Fibroblast of villous mesenchyme (primary cell): ENCODE results near the gene IL31. TPM values are rescaled to one million over a fixed set of nuclear protein-coding genes. Genes with fewer than 3 reads are reported as not detected.

Experiments used
- DNase-seq: peaks from one replicate; pipeline ENCODE4 v3.0.0-alpha.2; 2010; ENCODE audit warnings: low read depth
- H3K4me3 ChIP-seq: 2 replicates; pipeline ENCODE4 v1.5.1; 2011; ENCODE audit warnings: low read depth, mild to moderate bottlenecking, low read length
- small RNA-seq: library from RNA; depleted of rRNA; stranded (forward); fragments of <200 nt; gene quantifications from one replicate; pipeline ENCODE3, GENCODE V24; 2012
- total RNA-seq: library from RNA; depleted of rRNA; stranded (reverse); fragments of >200 nt; gene quantifications from 2 replicates; pipeline ENCODE4 v1.2.3, GENCODE V29; 2012
- TF ChIP-seq, protein P1 (sequence below): IDR thresholded peaks from 2 replicates; pipeline ENCODE4 v1.5.1; 2012; ENCODE audit warnings: low read depth, mild to moderate bottlenecking, low read length; ENCODE audit not compliant: insufficient read depth

The IL31 gene
- total RNA-seq, 1 donor = not detected

DNA sequence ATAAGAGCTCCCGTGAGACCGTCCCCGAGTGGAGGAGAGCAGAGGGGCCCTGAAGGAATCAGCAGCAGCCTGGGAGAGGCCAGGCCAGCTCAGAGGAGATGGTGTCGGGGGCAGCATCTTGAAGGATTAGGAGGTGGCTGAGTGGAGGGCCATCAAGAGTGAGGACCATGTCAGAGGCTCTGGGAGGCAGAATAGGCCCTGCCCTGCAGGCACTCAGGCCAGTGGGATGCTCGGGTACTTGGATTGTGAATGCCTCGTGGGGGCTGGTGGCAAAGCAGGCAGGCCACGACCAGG lies 47.7 kb downstream of the IL31 start:
- TF ChIP-seq, protein P1, sequence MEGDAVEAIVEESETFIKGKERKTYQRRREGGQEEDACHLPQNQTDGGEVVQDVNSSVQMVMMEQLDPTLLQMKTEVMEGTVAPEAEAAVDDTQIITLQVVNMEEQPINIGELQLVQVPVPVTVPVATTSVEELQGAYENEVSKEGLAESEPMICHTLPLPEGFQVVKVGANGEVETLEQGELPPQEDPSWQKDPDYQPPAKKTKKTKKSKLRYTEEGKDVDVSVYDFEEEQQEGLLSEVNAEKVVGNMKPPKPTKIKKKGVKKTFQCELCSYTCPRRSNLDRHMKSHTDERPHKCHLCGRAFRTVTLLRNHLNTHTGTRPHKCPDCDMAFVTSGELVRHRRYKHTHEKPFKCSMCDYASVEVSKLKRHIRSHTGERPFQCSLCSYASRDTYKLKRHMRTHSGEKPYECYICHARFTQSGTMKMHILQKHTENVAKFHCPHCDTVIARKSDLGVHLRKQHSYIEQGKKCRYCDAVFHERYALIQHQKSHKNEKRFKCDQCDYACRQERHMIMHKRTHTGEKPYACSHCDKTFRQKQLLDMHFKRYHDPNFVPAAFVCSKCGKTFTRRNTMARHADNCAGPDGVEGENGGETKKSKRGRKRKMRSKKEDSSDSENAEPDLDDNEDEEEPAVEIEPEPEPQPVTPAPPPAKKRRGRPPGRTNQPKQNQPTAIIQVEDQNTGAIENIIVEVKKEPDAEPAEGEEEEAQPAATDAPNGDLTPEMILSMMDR = no peak
- H3K4me3 ChIP-seq = no peak overlapping the region
- DNase-seq = no peak

DNA sequence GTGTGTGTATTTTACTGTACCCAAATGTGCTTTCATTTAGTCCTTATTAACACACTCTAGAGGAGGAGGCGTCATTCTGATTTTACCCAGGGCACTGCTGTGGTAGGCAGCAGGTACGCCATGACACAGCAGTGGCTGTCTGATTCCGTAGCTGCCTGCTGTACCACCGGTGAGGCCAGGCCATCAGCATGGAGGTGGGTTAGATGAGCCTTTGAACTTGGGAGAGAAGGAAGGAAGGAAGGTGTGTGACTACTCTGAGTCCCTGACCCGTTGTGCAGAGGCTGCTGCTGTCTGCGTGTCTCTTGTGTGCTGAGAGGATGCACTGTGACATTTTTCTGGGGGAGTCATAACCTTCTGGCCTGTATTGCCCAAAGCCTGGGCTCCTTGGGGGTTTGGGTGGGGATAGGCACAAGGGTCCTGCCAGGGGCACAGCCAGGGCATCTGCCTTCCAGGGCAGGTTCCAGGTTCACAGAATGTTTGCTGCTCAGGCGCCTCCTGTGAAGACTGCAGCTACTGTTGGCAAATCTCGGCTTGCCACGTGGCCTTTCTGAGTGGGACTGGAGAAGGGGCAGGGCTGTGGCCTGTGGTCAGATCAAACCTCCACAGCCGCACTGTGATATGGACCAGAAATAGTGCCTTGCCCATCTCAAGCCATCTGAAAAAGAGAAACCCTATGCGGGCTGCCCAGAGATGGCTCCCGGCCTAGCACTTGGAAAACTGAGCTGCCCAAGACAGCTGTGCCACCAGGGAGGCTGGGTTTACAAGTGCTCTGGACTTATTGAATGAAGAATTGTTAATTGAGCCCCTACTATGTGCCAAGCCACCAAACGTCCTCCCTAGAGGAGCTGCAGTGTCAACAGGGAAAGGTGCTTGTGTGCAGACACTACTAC lies 48.3 kb downstream of the IL31 start:
- H3K4me3 ChIP-seq = no peak overlapping the region
- TF ChIP-seq, protein P1 = no peak
- no peak for DNase-seq

DNA sequence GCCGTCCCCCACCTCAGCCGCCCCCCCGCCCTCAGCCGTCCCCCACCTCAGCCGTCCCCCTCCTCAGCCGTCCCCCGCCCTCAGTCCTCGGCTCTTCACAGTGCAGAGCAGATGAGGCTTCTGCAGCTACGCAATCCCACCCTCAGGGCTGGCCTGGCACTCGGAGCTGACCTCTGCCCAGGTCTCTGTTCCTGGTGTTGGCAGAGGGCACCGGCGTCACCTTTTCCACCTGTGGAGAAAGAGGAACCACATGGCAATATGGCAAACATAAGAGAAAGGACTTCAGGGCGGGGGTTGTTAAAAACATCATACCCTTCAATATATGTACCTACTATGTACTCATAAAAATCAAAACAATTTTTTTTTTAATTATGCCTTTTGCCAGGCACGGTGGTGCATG lies 49.7 kb downstream of the IL31 start:
- TF ChIP-seq, protein P1 = no peak
- H3K4me3 ChIP-seq = no peak overlapping the region
- DNase-seq = no peak

DNA sequence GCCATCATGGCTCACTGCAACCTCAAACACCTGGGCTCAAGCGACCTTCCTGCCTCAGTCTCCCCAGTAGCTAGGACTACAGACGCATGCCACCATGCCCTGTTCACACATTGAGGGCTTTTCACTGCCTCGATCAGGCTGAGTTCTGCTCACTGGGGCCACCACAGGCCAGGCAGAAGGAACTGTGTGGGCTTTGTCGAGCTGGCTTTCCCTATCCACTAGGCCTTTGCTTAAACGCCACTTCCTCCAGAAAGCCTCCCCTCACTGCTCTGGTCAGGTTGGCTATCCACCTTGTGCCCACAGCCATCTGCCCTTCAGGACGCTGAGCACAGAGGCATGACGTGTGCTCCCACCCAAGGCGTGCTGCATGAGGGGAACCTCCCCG lies 50.3 kb downstream of the IL31 start:
- no peak for DNase-seq
- H3K4me3 ChIP-seq = no peak overlapping the region
- TF ChIP-seq, protein P1 = no peak

DNA sequence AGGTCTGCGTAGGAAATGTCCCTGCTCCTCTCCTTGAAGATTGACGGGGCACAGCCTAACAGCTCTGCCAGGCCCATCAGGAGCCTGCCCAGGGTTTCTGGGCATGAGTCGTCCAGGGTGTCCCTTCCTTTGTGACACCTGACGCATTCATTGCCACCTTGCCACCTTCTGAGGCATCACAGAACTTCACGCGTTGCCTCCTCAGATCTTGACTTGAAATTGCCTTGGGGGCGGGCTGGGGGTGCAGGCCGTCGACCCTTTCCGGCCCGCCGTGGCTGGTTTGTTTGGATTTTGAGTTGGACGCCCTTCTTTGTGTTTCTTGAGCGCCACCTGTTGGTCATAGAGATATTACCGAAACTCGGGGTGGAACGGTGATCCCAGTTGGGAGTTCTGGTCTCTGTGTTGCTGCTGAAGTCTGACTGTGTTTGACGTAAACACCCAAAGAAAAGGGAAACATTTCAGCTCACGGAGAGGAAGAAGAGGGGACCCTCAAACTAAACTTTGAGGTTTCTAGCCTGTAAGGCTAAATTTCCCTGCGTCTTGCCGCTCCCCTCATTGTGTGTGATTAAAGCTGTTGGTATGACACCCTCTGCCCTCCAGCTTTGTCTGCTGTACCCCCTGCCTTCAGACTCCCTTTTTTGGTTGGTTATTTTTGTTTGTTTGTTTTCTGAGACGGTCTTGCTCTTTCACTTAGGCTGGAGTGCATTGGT lies 50.8 kb downstream of the IL31 start:
- peak; percentile 79 for DNase-seq
- no peak overlapping the region for H3K4me3 ChIP-seq
- TF ChIP-seq, protein P1 = peak; percentile 76

Small RNAs within 50 kb of the gene (small RNA-seq; reads per million reads assigned to genes)
- gene DIABLO = 0.75 reads per million

Other genes with a start within 250 kb of the IL31 start
- gene BCL7A, start 152.3 kb downstream of the IL31 start, total RNA-seq = 3.9 TPM in 2 replicates
- 16.4 and 18.4 TPM in 2 replicates for gene MLXIP, start 95.5 kb downstream of the IL31 start, total RNA-seq
- gene LRRC43, start 8.9 kb upstream of the IL31 start, total RNA-seq = 1.6 and 1.7 TPM in 2 replicates
- under 0.01 TPM in 2 replicates for gene B3GNT4, start 29.5 kb upstream of the IL31 start, total RNA-seq
- 66.4 and 74.3 TPM in 2 replicates for gene DIABLO, start 51.8 kb upstream of the IL31 start, total RNA-seq
- gene VPS33A, start 92.3 kb upstream of the IL31 start, total RNA-seq = 19.0 and 23.7 TPM in 2 replicates
- gene CLIP1, start 248.4 kb upstream of the IL31 start, total RNA-seq = 66.9 and 79.6 TPM in 2 replicates